ENCODE results near the gene GPR68.
A peak's percentile ranks its signal among the peaks of the same experiment; 100 is the strongest.
"Not testable (repeated sequence)": the region's sequence is repeated elsewhere in the genome, so short reads cannot be mapped to it uniquely, and the experiment has no call there.

Gene GPR68

DNA sequence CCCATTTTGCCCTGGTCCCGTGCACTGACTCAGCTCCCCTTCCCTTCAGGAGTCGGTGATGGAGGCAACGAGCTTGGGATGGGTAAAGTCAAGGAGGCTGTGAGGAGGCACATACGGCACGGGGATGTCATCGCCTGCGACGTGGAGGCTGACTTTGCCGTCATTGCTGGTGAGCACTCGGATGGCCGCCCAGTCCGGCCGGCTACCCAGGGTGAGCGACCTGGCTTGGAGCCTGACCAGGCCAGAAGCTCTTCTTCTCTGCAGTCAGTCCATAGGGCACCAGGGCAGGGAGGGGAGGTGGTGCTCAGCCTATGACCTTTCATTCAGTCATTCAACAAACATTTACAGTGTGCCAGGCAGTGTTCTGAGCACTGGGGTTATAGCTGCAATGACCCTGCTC, 39.8 kb downstream of the GPR68 start:
- Histone ChIP-seq H3K9me3 (ENCODE audit: control insufficient read depth, low read length) (no peaks in the 10 kb centered on the region), H3K4me1 (no peaks in the 10 kb centered on the region), H3K79me2 (no peaks in the 10 kb centered on the region), H3K4me2 (ENCODE audit: low read length) (no peak overlapping the region), H3K27ac (no peak overlapping the region), H3K36me3 (ENCODE audit: control insufficient read depth, insufficient read depth, low read length) (no peaks in the 10 kb centered on the region), H2AFZ (no peak overlapping the region), H3K4me3 (ENCODE audit: low read depth, low read length) (no peak overlapping the region), H3K9ac (no peak overlapping the region), H3K27me3 (ENCODE audit: control insufficient read depth, insufficient read depth, low read length) (no peaks in the 10 kb centered on the region)
- TF ChIP-seq, protein P1, sequence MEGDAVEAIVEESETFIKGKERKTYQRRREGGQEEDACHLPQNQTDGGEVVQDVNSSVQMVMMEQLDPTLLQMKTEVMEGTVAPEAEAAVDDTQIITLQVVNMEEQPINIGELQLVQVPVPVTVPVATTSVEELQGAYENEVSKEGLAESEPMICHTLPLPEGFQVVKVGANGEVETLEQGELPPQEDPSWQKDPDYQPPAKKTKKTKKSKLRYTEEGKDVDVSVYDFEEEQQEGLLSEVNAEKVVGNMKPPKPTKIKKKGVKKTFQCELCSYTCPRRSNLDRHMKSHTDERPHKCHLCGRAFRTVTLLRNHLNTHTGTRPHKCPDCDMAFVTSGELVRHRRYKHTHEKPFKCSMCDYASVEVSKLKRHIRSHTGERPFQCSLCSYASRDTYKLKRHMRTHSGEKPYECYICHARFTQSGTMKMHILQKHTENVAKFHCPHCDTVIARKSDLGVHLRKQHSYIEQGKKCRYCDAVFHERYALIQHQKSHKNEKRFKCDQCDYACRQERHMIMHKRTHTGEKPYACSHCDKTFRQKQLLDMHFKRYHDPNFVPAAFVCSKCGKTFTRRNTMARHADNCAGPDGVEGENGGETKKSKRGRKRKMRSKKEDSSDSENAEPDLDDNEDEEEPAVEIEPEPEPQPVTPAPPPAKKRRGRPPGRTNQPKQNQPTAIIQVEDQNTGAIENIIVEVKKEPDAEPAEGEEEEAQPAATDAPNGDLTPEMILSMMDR (IDR thresholded peaks at IDR 0.05) = no peak

- H2AFZ ChIP-seq = no peak overlapping the region
Measured at GRCh38 chr14:91202234-91202974, 42.1 kb downstream of the GPR68 start.

DNA sequence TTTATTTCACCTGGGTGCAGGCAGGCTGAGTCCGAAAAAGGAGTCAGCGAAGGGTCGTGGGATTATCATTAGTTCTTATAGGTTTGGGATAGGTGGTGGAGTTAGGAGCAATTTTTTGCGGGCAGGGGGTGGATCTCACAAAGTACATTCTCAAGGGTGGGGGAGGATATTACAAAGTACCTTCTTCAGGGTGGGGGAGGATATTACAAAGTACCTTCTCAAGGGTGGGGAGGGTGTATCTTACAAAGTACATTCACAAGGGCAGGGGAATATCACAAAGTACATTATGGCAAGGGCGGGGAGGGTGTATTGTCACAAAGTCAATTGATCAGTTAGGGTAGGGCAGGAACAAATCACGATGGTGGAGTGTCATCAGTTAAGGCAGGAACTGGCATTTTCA, 43.7 kb downstream of the GPR68 start:
- H3K4me3 ChIP-seq (ENCODE audit: low read depth, low read length); H3K9ac ChIP-seq; H3K4me2 ChIP-seq (ENCODE audit: low read length); H3K9me3 ChIP-seq (ENCODE audit: control insufficient read depth, low read length); H3K79me2 ChIP-seq; H3K4me1 ChIP-seq; H3K27ac ChIP-seq; H2AFZ ChIP-seq; H3K36me3 ChIP-seq (ENCODE audit: control insufficient read depth, insufficient read depth, low read length); H3K27me3 ChIP-seq (ENCODE audit: control insufficient read depth, insufficient read depth, low read length): not testable (repeated sequence)

More at GRCh38 chr14:91202234-91202974, 42.1 kb downstream of the GPR68 start:
- TF ChIP-seq, protein P1 (IDR thresholded peaks at IDR 0.05) = no peak
- Histone ChIP-seq H3K36me3 (ENCODE audit: control insufficient read depth, insufficient read depth, low read length) (no peaks in the 10 kb centered on the region), H3K9ac (no peak overlapping the region), H3K27ac (peak overlapping the region; percentile 56), H3K4me2 (ENCODE audit: low read length) (no peak overlapping the region), H3K27me3 (ENCODE audit: control insufficient read depth, insufficient read depth, low read length) (no peaks in the 10 kb centered on the region), H3K9me3 (ENCODE audit: control insufficient read depth, low read length) (no peaks in the 10 kb centered on the region), H3K4me1 (no peaks in the 10 kb centered on the region), H3K79me2 (no peaks in the 10 kb centered on the region), H3K4me3 (ENCODE audit: low read depth, low read length) (no peak overlapping the region)

- Histone ChIP-seq H3K79me2 (no peaks in the 10 kb centered on the region), H3K27me3 (ENCODE audit: control insufficient read depth, insufficient read depth, low read length) (no peaks in the 10 kb centered on the region), H3K27ac (no peak overlapping the region), H2AFZ (no peak overlapping the region), H3K9me3 (ENCODE audit: control insufficient read depth, low read length) (no peaks in the 10 kb centered on the region), H3K9ac (no peak overlapping the region), H3K4me3 (ENCODE audit: low read depth, low read length) (no peak overlapping the region), H3K4me2 (ENCODE audit: low read length) (no peak overlapping the region), H3K36me3 (ENCODE audit: control insufficient read depth, insufficient read depth, low read length) (no peaks in the 10 kb centered on the region), H3K4me1 (no peaks in the 10 kb centered on the region)
- TF ChIP-seq, protein P1 (IDR thresholded peaks at IDR 0.05) = no peak
Measured at GRCh38 chr14:91197631-91198030, 46.9 kb downstream of the GPR68 start.

DNA sequence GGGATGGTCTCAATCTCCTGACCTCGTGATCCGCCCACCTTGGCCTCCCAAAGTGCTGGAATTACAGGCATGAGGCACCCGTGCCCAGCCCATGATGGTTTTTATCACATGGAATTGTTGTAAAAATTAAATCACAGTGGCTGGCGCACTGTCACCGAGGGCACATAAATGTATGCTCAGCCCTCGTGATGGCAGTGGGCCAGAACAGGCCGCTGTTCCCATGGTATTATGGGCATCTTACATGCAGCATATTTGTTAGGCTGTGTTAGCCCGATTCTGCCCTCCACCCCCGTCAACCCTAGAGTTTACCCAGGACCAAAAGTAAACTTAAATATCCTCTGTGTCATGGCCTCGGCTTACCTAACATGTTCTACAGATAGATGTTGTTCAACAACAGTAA, 48.6 kb downstream of the GPR68 start:
- Histone ChIP-seq H3K36me3 (ENCODE audit: control insufficient read depth, insufficient read depth, low read length) (no peaks in the 10 kb centered on the region), H3K4me1 (no peaks in the 10 kb centered on the region)

More for the DNA sequence above, 48.6 kb downstream of the GPR68 start:
- Histone ChIP-seq H3K4me3 (ENCODE audit: low read depth, low read length) (no peak overlapping the region), H3K4me2 (ENCODE audit: low read length) (no peak overlapping the region), H3K9me3 (ENCODE audit: control insufficient read depth, low read length) (no peaks in the 10 kb centered on the region), H3K79me2 (no peaks in the 10 kb centered on the region), H3K27ac (no peak overlapping the region), H2AFZ (no peak overlapping the region), H3K27me3 (ENCODE audit: control insufficient read depth, insufficient read depth, low read length) (no peaks in the 10 kb centered on the region), H3K9ac (no peak overlapping the region)
- TF ChIP-seq, protein P1 (IDR thresholded peaks at IDR 0.05) = no peak

Data from parathyroid adenoma (tissue), 2 donors.